GM12864 (cell line): ENCODE measurements around the gene MFN2.

Experiments
- DNase-seq: peaks from one replicate; pipeline ENCODE4 v3.0.0-alpha.2; 2011; ENCODE audit warnings: low read depth
- H3K4me3 ChIP-seq: 2 replicates; pipeline ENCODE4 v1.5.1; 2011; ENCODE audit warnings: mild to moderate bottlenecking, low read depth, low read length, control low read depth
- CTCF ChIP-seq: IDR thresholded peaks from 2 replicates; pipeline ENCODE4 v1.5.1; 2011; ENCODE audit warnings: low read depth, mild to moderate bottlenecking, moderate library complexity, low read length, control low read depth, inconsistent platforms; ENCODE audit errors: missing control alignments

Gene MFN2

GRCh38 chr1:11985171-11985570 is 4.9 kb downstream of the MFN2 start:
- H3K4me3 ChIP-seq = no peak overlapping the region
- no peak for DNase-seq
- TF ChIP-seq CTCF = no peak

- H3K4me3 ChIP-seq = no peak overlapping the region
- no peak for DNase-seq
- TF ChIP-seq CTCF = no peak
Observed at GRCh38 chr1:11985851-11986250, 5.6 kb downstream of the MFN2 start.

GRCh38 chr1:11989669-11990068 is 9.4 kb downstream of the MFN2 start:
- DNase-seq = no peak
- no peak for TF ChIP-seq CTCF
- no peak overlapping the region for H3K4me3 ChIP-seq

GRCh38 chr1:11990303-11991032 is 10.2 kb downstream of the MFN2 start:
- no peak for DNase-seq
- no peak overlapping the region for H3K4me3 ChIP-seq
- no peak for TF ChIP-seq CTCF

GRCh38 chr1:11991969-11992676 is 11.9 kb downstream of the MFN2 start:
- no peak for DNase-seq
- no peak for TF ChIP-seq CTCF
- no peak overlapping the region for H3K4me3 ChIP-seq

- no peak for DNase-seq
- H3K4me3 ChIP-seq = no peak overlapping the region
- no peak for TF ChIP-seq CTCF
Observed at GRCh38 chr1:11997081-11997850, 17.0 kb downstream of the MFN2 start.
